Prostate gland (tissue), 2 donors: Measurements from ENCODE around the gene TIMM17A. TPM values are rescaled to one million over a fixed set of nuclear protein-coding genes. Genes with fewer than 3 reads are reported as not detected.
A peak's percentile ranks its signal among the peaks of the same experiment; 100 is the strongest.

Source experiments
- DNase-seq: peaks from one replicate; pipeline ENCODE4 v3.0.0-alpha.2; 2019; ENCODE audit warnings: low spot score
- H3K27ac ChIP-seq, 2 donors: fragments of 200-600 bp; sonication (generic); 2 replicates each; pipeline ENCODE4 v1.5.1; 2017 to 2019
- H3K27me3 ChIP-seq: fragments of 200-600 bp; sonication (generic); replicated peaks from 2 replicates; pipeline ENCODE4 v1.5.1; 2019; ENCODE audit not compliant: insufficient read depth
- H3K36me3 ChIP-seq, 2 donors: fragments of 200-600 bp; sonication (generic); 1 replicate in 1 of 2; 2 replicates in 1 of 2; pipeline versions ENCODE4 v1.5.1 to v1.8.1; 2017 to 2019
- H3K4me1 ChIP-seq: fragments of 200-600 bp; sonication (generic); replicated peaks from 2 replicates; pipeline ENCODE4 v1.5.1; 2019
- H3K4me3 ChIP-seq, 2 donors: fragments of 200-600 bp; sonication (generic); 2 replicates each; pipeline ENCODE4 v1.5.1; 2017 to 2019
- H3K9me3 ChIP-seq: fragments of 200-600 bp; sonication (generic); 2 replicates; pipeline ENCODE4 v1.5.1; 2017
- POLR2A ChIP-seq: fragments of 450-650 bp; IDR thresholded peaks from one replicate; pipeline ENCODE4 v1.6.1; 2016; ENCODE audit warnings: antibody characterized with exemption, mild to moderate bottlenecking
- POLR2AphosphoS5 ChIP-seq: sonication (generic); formaldehyde crosslinking; IDR thresholded peaks from one replicate; pipeline ENCODE4 v1.6.1; 2017; ENCODE audit warnings: antibody characterized with exemption
- WGBS: methylation state at CpG from one replicate; pipeline ENCODE4 v1.1.5; 2018; 5-methylcytosine and 5-hydroxymethylcytosine counted together
- intact Hi-C: fragments of 100-400 bp; cut with DNase I; formaldehyde crosslinking; loops from one replicate; pipeline ENCODE4 v1.14.2; 2022
- total RNA-seq, 2 donors: library from RNA; depleted of rRNA; stranded (reverse); fragments of >200 nt; gene quantifications; one replicate each; pipeline ENCODE4 v1.1.0, GENCODE V29; 2016
- TF ChIP-seq, protein P1 (sequence below), 4 experiments: fragments of 200-600 bp in 2 of 4; fragments of 450-650 bp in 2 of 4; sonication (generic) in 2 of 4; IDR thresholded peaks; 1 replicate in 3 of 4; 2 replicates in 1 of 4; pipeline ENCODE4 v1.5.1; 2016 to 2019; ENCODE audit warnings: antibody characterized with exemption in 4 of 4, mild to moderate bottlenecking in 2 of 4, moderate library complexity in 2 of 4

Gene TIMM17A
- total RNA-seq, 2 donors from 2014 or later = 22.0 to 29.3 TPM

GRCh38 chr1:202002507-202002906, 47.2 kb downstream of the TIMM17A start:
- intact Hi-C loops = no loop called here

GRCh38 chr1:202004711-202005110, 49.4 kb downstream of the TIMM17A start:
- 61% methylated on average over 9 of the region's 9 CpGs for WGBS
- Histone ChIP-seq H3K9me3 (no peaks in the 10 kb centered on the region), H3K4me1 (peaks cover 9% of the 10 kb centered on the region), H3K27ac (no peak overlapping the region), H3K36me3 (peaks cover 6 to 9% of the 10 kb centered on the region in 2 donors), H3K27me3 (no peaks in the 10 kb centered on the region), H3K4me3 (no peak overlapping the region)
- TF ChIP-seq, protein P1, sequence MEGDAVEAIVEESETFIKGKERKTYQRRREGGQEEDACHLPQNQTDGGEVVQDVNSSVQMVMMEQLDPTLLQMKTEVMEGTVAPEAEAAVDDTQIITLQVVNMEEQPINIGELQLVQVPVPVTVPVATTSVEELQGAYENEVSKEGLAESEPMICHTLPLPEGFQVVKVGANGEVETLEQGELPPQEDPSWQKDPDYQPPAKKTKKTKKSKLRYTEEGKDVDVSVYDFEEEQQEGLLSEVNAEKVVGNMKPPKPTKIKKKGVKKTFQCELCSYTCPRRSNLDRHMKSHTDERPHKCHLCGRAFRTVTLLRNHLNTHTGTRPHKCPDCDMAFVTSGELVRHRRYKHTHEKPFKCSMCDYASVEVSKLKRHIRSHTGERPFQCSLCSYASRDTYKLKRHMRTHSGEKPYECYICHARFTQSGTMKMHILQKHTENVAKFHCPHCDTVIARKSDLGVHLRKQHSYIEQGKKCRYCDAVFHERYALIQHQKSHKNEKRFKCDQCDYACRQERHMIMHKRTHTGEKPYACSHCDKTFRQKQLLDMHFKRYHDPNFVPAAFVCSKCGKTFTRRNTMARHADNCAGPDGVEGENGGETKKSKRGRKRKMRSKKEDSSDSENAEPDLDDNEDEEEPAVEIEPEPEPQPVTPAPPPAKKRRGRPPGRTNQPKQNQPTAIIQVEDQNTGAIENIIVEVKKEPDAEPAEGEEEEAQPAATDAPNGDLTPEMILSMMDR (IDR thresholded peaks at IDR 0.05) = no peak
- no peak for TF ChIP-seq POLR2AphosphoS5
- TF ChIP-seq POLR2A = no peak
- DNase-seq = no peak
- intact Hi-C loops = no loop called here

More at GRCh38 chr1:202002507-202002906, 47.2 kb downstream of the TIMM17A start:
- 73% methylated on average over 9 of the region's 9 CpGs for WGBS
- no peak for DNase-seq
- Histone ChIP-seq H3K9me3 (no peaks in the 10 kb centered on the region), H3K27ac (no peak overlapping the region), H3K36me3 (peaks cover 6 to 9% of the 10 kb centered on the region in 2 donors), H3K4me3 (no peak overlapping the region), H3K27me3 (no peaks in the 10 kb centered on the region), H3K4me1 (no peaks in the 10 kb centered on the region)
- TF ChIP-seq POLR2A (no peak), POLR2AphosphoS5 (no peak)
- TF ChIP-seq, protein P1 (IDR thresholded peaks at IDR 0.05) = no peak

GRCh38 chr1:202005958-202006357, 50.7 kb downstream of the TIMM17A start:
- Histone ChIP-seq H3K4me3 (no peak overlapping the region), H3K27me3 (no peaks in the 10 kb centered on the region), H3K4me1 (peaks cover 13% of the 10 kb centered on the region), H3K36me3 (peaks cover 6 to 9% of the 10 kb centered on the region in 2 donors), H3K9me3 (no peaks in the 10 kb centered on the region), H3K27ac (no peak overlapping the region)
- TF ChIP-seq, protein P1 (IDR thresholded peaks at IDR 0.05) = peak in 3 of 4 experiments; percentile 49 to 59 (median 51)
- TF ChIP-seq POLR2A (no peak), POLR2AphosphoS5 (no peak)
- intact Hi-C loops = no loop called here
- DNase-seq = no peak
- 73% methylated on average over 2 of the region's 2 CpGs for WGBS

DNA sequence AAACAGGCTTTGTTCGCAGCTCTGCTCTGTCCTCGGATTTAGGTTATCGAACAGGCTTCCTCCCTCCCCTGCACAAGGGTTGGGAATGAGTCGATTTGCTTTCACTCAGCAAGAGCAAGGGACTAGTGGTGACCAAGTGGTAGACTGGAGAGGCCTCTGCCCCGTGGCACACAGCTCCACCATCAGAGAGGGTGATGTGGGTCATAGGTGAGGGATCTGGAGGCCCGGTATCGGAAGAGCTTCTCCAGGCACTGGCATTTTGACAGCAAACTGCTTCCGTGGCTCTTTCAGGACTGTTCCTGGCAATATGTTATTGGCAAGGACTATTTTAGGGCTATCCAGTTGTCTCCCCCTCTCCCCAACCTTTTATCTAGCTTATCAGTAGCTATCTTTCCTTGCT, 52.0 kb downstream of the TIMM17A start:
- no peak for DNase-seq
- 51% methylated on average over 8 of the region's 8 CpGs for WGBS
- Histone ChIP-seq H3K4me3 (no peak overlapping the region), H3K27ac (peak overlapping the region; percentile 70 to 91), H3K27me3 (no peaks in the 10 kb centered on the region), H3K4me1 (peaks cover 13% of the 10 kb centered on the region), H3K36me3 (peaks cover 6 to 9% of the 10 kb centered on the region in 2 donors), H3K9me3 (no peaks in the 10 kb centered on the region)
- TF ChIP-seq POLR2AphosphoS5 (no peak), POLR2A (no peak)
- TF ChIP-seq, protein P1 (IDR thresholded peaks at IDR 0.05) = no peak
- intact Hi-C loops = no loop called here

- Histone ChIP-seq H3K27ac (peak overlapping the region; percentile 70 to 91), H3K4me3 (peak overlapping the region in 1 of 2 donors; percentile 5), H3K4me1 (peaks cover 13% of the 10 kb centered on the region), H3K9me3 (no peaks in the 10 kb centered on the region), H3K27me3 (no peaks in the 10 kb centered on the region), H3K36me3 (peaks cover 6 to 9% of the 10 kb centered on the region in 2 donors)
- peak; percentile 83 for TF ChIP-seq POLR2AphosphoS5
- TF ChIP-seq, protein P1 (IDR thresholded peaks at IDR 0.05) = no peak
- intact Hi-C loops = no loop called here
- peak; percentile 85 for DNase-seq
- WGBS = 19% methylated on average over 11 of the region's 11 CpGs
Measured at GRCh38 chr1:202007805-202008489, 52.6 kb downstream of the TIMM17A start.
